ENCODE measurements around the gene PPP1R27.

- TF ChIP-seq POLR2A (IDR thresholded peaks at IDR 0.05): no peak
- TF ChIP-seq CTCF (IDR thresholded peaks at IDR 0.05): no peak
- no peak for TF ChIP-seq POLR2AphosphoS5 (IDR thresholded peaks at IDR 0.05; ENCODE audit: insufficient read depth in 1 of 2, low read depth in 1 of 2)
Observed at GRCh38 chr17:81801327-81801726, 33.5 kb downstream of the PPP1R27 start.

All from vagina (tissue), 2 donors.